ENCODE results near the gene CRHR1.

DNA sequence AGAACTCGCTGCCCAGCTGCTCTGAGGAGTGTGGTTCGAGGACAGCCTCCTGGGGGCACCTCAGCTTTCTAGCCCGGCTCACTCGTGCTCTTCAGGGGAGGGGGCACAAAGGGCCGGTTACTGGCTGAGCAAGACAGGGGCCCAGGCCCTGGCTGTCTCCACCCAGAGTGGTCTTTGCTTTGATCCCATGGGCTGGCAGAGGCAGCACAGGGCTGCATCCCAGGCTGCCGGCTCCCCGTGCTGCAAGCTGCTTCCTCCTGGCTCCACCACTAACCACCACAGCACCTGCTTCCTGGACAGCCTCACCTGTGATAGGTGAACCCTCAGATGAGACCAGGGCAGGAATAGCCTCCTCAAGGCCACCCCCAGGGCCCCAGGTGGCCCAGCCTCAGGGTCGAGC, 67.3 kb downstream of the CRHR1 start:
- TF ChIP-seq POLR2AphosphoS5 (IDR thresholded peaks at IDR 0.05): no peak
- no peak for TF ChIP-seq EP300 (IDR thresholded peaks at IDR 0.05)
- TF ChIP-seq, protein P1, sequence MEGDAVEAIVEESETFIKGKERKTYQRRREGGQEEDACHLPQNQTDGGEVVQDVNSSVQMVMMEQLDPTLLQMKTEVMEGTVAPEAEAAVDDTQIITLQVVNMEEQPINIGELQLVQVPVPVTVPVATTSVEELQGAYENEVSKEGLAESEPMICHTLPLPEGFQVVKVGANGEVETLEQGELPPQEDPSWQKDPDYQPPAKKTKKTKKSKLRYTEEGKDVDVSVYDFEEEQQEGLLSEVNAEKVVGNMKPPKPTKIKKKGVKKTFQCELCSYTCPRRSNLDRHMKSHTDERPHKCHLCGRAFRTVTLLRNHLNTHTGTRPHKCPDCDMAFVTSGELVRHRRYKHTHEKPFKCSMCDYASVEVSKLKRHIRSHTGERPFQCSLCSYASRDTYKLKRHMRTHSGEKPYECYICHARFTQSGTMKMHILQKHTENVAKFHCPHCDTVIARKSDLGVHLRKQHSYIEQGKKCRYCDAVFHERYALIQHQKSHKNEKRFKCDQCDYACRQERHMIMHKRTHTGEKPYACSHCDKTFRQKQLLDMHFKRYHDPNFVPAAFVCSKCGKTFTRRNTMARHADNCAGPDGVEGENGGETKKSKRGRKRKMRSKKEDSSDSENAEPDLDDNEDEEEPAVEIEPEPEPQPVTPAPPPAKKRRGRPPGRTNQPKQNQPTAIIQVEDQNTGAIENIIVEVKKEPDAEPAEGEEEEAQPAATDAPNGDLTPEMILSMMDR (IDR thresholded peaks at IDR 0.05): no peak
- TF ChIP-seq POLR2A (IDR thresholded peaks at IDR 0.05): no peak
